HFF-Myc (cell line): ENCODE results near the gene GLB1L2.

Experiments used
- DNase-seq: peaks from one replicate; pipeline ENCODE4 v3.0.0-alpha.2; 2011; ENCODE audit warnings: low read depth; ENCODE audit errors: extremely low read depth
- H3K4me3 ChIP-seq: replicated peaks from 2 replicates; pipeline ENCODE4 v1.5.1; 2011; ENCODE audit warnings: low read depth, mild to moderate bottlenecking, control low read depth, low read length
- CTCF ChIP-seq: IDR thresholded peaks from 2 replicates; pipeline ENCODE4 v1.5.1; 2012; ENCODE audit warnings: mild to moderate bottlenecking, low read depth, low read length, control low read depth; ENCODE audit errors: missing control alignments

Gene GLB1L2

GRCh38 chr11:134346101-134346975, 14.6 kb downstream of the GLB1L2 start:
- H3K4me3 ChIP-seq = no peak overlapping the region
- TF ChIP-seq CTCF = no peak
- DNase-seq = no peak

- no peak for DNase-seq
- TF ChIP-seq CTCF = no peak
These were observed 15.2 kb downstream of the GLB1L2 start for GRCh38 chr11:134346976-134347350.

GRCh38 chr11:134347441-134347840, 15.7 kb downstream of the GLB1L2 start:
- no peak for TF ChIP-seq CTCF

More at GRCh38 chr11:134346976-134347350, 15.2 kb downstream of the GLB1L2 start:
- H3K4me3 ChIP-seq = no peak overlapping the region

GRCh38 chr11:134349109-134349801, 17.5 kb downstream of the GLB1L2 start:
- DNase-seq = no peak
- no peak overlapping the region for H3K4me3 ChIP-seq
- no peak for TF ChIP-seq CTCF

More at GRCh38 chr11:134347441-134347840, 15.7 kb downstream of the GLB1L2 start:
- no peak for DNase-seq
- H3K4me3 ChIP-seq = no peak overlapping the region

- DNase-seq = no peak
- no peak for TF ChIP-seq CTCF
- no peak overlapping the region for H3K4me3 ChIP-seq
These were observed 18.1 kb downstream of the GLB1L2 start for GRCh38 chr11:134349802-134350355.

- TF ChIP-seq CTCF = no peak
- no peak for DNase-seq
These were observed 18.6 kb downstream of the GLB1L2 start for GRCh38 chr11:134350381-134350780.

More at GRCh38 chr11:134350381-134350780, 18.6 kb downstream of the GLB1L2 start:
- no peak overlapping the region for H3K4me3 ChIP-seq
